Measurements from ENCODE around the gene TTLL11. TPM values are rescaled to one million over a fixed set of nuclear protein-coding genes. Genes with fewer than 3 reads are reported as not detected.

TTLL11 gene
- total and polyA plus RNA-seq, 2 of the 8 experiments (the other 6 are each of a cell fraction or from before 2014, with no cell fraction given) = 0.56 to 0.80 TPM

- TF ChIP-seq YY1 (IDR thresholded peaks at IDR 0.05; ENCODE audit: low read depth, low read length) (no peak), SIRT6 (IDR thresholded peaks at IDR 0.05; ENCODE audit: low read length) (no peak), CHD1 (IDR thresholded peaks at IDR 0.05; ENCODE audit: low read depth, low read length) (no peak), TAF7 (optimal IDR thresholded peaks at IDR 0.05; ENCODE audit: borderline replicate concordance, low read depth, low read length) (no peak)
Measured at GRCh38 chr9:121983736-121984135, 109.4 kb downstream of the TTLL11 start (continued).

All from H1 (cell line).